Heart left ventricle (tissue), 13 donors: ENCODE results near the gene TENM3.

Experiments used
- POLR2A ChIP-seq, 2 donors: fragments of 450-650 bp; IDR thresholded peaks; one replicate each; pipeline ENCODE4 v1.6.1; 2017; ENCODE audit warnings: antibody characterized with exemption in 2 of 2, mild to moderate bottlenecking in 2 of 2, moderate library complexity in 2 of 2
- TF ChIP-seq, protein P1 (sequence below), 12 donors: fragments of 200-600 bp; sonication (generic) in 4 of 12; IDR thresholded peaks; one replicate each; pipeline versions ENCODE4 v1.5.0 to v1.8.0; 2018 to 2022; ENCODE audit warnings: antibody characterized with exemption in 12 of 12, mild to moderate bottlenecking in 5 of 12
- donor health status: ischemic (EF 13 %, LVEDD 7.1; RV severe dilation, severe dysfunction).
- donor health status: DM: no; HTN: yes; CAD: no.
- donor health status: DM: no; HTN: no; CAD: no.
- donor health status: ischemic (EF 25% LVEDD 6.9; RV normal size, moderate dysfunction).
- donor health status: ischemic (EF 25% LVEDD 5.7; RV mildly dilated, moderate dysfunction).
- donor health status: ischemic (EF 35%, LVEDD 5.7; RV mildly dilated, moderate dysfunction).
- donor health status: nonischemic (EF 11% LVEDD 7.7; RV severe dilation, severe dysfunction).
- donor health status: DM: yes; HTN: yes; CAD: no.
- donor health status: PGD.
- donor health status: ischemic (EF 29% LVEDD 5.4; RV normal size, mild dysfunction).
- donor health status: nonischemic (EF 23%, LVEDD 6.1; RV moderate dilation, normal function).

GRCh38 chr4:182729516-182729915, 486.3 kb downstream of the TENM3 start:
- TF ChIP-seq, protein P1, sequence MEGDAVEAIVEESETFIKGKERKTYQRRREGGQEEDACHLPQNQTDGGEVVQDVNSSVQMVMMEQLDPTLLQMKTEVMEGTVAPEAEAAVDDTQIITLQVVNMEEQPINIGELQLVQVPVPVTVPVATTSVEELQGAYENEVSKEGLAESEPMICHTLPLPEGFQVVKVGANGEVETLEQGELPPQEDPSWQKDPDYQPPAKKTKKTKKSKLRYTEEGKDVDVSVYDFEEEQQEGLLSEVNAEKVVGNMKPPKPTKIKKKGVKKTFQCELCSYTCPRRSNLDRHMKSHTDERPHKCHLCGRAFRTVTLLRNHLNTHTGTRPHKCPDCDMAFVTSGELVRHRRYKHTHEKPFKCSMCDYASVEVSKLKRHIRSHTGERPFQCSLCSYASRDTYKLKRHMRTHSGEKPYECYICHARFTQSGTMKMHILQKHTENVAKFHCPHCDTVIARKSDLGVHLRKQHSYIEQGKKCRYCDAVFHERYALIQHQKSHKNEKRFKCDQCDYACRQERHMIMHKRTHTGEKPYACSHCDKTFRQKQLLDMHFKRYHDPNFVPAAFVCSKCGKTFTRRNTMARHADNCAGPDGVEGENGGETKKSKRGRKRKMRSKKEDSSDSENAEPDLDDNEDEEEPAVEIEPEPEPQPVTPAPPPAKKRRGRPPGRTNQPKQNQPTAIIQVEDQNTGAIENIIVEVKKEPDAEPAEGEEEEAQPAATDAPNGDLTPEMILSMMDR (IDR thresholded peaks at IDR 0.05) = no peak
- TF ChIP-seq POLR2A (IDR thresholded peaks at IDR 0.05) = no peak
